Measurements from ENCODE around the gene PTPRR.
A peak's percentile ranks its signal among the peaks of the same experiment; 100 is the strongest.
"Not testable (repeated sequence)": the region's sequence is repeated elsewhere in the genome, so short reads cannot be mapped to it uniquely, and the experiment has no call there.

Gene PTPRR

GRCh38 chr12:70838127-70838526 lies 82.4 kb downstream of the PTPRR start:
- no peak for DNase-seq

- no peak for DNase-seq
Observed at GRCh38 chr12:70837026-70837425, 83.5 kb downstream of the PTPRR start.

- no peak for DNase-seq
Observed at GRCh38 chr12:70835948-70836347, 84.6 kb downstream of the PTPRR start.

- peak; percentile 77 to 98 for DNase-seq
Observed at GRCh38 chr12:70831543-70831942, 89.0 kb downstream of the PTPRR start.

DNA sequence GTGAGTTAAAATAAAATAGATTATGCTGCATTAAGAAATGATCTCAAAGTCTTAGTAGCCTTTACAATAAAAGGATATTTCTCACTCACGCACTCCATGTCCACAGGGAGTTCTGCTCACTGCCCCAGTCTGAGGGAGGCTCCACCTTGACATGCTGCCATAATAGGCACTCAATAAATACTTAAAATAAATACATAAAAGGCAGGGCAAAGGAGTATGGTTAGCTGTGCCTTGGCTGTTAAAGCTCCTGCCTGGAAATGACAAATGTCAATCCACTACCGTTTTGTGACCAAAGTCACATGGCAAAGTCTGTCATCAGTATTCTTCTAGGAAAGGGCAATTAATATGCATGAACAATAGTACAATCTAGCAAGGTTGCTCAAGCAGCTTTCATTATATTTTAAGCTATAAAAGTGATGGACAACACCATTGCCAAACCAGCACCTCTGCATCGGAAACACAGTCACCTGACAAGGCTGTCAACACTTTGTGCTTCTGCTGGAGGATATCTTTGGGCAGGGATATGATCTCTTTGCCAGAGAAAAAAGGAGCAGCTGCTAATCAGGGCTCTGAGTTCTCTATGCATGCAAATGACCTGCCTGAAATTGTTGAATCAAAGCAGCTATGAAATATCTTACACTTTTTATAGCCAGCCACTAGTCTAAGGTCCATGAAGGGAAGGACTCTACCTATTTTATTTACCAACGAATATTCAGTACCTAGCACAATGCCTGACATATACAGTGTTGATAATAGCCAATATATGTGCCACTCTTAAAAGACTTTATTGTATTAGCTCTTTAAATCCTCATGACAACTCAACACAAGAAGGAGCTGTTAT lies 90.1 kb downstream of the PTPRR start:
- DNase-seq, result no peak

- DNase-seq, result no peak
Observed at GRCh38 chr12:70829070-70829469, 91.5 kb downstream of the PTPRR start.

- no peak for DNase-seq
Observed at GRCh38 chr12:70828351-70828750, 92.2 kb downstream of the PTPRR start.

DNA sequence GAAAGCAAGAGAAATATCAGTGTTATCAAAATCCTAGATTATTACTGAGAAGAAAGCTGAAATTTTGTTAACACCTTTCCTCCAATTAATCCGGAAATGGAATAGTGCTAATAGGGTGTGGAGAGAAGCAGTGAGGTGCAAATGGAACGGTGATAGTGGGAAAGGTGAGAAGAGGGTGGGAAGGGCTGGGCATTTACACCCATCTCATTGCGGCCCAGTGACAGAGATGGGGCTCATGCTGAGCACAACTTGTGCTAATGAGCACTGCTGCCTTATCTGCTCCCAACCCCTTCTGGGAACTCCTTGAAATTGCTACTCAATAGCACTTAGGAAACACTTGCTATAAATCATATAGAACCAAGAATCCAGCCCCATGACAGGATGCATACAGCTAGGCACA lies 94.4 kb downstream of the PTPRR start:
- DNase-seq, result no peak

GRCh38 chr12:70824511-70824910 lies 96.0 kb downstream of the PTPRR start:
- no peak for DNase-seq

DNA sequence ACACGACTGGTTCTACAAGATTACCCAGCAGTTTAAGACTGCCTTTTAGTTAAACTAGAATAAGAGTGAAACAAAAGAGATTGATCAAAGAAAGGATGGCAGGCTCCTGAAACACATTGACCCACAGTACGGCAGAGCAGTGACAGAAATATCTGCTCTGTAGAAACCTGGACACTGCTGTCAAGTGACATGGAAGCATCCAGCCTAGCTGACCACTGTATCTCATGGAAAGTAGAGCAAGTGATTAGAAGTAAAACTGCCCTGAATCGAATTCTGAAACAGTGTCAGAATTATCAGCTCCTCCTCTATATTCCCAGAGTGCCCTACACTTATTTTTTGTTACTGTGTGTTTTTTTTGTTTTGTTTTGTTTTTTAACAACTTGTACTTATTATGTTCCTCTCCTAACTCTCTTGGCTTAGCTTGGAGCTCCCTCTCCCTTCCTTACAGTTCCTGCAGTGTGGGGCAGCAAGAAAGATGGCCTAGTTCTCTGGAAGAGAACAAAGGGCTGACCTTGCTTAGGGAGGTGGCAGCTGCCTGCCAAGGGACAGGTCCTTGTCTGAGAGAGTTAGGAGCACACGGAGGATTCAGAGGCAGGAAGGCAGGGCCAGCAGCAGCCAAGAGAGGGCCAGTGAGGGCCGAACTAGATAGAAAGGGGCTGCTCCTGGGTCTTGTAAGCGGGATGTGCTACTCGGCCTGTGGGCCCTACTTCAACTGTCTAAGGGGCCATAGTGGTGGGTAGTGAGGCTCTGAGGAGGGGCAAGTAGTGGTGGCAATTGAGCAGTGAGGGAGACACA lies 97.2 kb downstream of the PTPRR start:
- DNase-seq, result peak in 1 of 2 experiments; percentile 16

DNA sequence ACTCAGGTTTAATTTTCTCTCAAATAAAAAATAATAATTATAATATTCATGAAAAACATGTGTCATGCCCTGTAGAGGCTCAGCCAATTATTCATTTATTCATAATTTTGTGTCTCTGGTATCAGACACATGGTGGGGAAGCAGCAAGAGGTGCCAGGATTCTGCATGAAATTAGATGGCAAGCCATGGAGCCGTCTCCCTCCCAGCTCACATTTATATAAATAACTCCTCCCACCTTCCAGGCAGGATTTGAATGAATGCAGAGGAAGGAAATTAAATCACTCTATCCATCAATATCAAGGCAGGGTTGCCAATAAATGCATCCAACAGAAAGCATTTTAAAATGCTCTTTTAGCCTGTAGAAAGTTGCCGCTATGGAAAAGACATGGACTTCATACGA lies 98.1 kb downstream of the PTPRR start:
- peak in 1 of 2 experiments; percentile 55 for DNase-seq

DNA sequence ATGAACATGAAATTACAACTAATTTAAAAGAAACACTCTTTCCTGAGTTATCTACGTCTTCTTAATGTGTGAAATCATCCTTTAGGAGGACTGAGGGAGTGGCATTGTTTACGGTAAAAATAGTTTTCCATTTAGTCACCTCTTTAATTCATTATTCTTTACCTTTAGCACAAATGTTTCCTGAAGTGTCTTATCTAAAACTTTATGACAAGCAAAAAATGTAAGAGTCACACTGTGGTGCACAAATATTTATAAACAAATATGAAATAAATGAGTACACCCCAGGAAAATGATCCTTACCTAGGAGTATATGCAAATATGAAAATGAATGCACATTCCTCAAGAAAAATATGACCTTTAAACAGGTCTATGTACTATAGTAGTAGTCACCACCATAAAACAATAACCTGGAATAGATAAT lies 104.6 kb downstream of the PTPRR start:
- DNase-seq, result no peak

- no peak for DNase-seq
Observed at GRCh38 chr12:70815056-70815455, 105.5 kb downstream of the PTPRR start.

- DNase-seq, result no peak
Observed at GRCh38 chr12:70813559-70813958, 107.0 kb downstream of the PTPRR start.

GRCh38 chr12:70812136-70812535 lies 108.4 kb downstream of the PTPRR start:
- no peak for DNase-seq

- DNase-seq, result no peak
Observed at GRCh38 chr12:70809887-70810286, 110.7 kb downstream of the PTPRR start.

GRCh38 chr12:70807993-70808392 lies 112.5 kb downstream of the PTPRR start:
- not testable (repeated sequence) for DNase-seq

GRCh38 chr12:70806827-70807226 lies 113.7 kb downstream of the PTPRR start:
- no peak for DNase-seq

DNA sequence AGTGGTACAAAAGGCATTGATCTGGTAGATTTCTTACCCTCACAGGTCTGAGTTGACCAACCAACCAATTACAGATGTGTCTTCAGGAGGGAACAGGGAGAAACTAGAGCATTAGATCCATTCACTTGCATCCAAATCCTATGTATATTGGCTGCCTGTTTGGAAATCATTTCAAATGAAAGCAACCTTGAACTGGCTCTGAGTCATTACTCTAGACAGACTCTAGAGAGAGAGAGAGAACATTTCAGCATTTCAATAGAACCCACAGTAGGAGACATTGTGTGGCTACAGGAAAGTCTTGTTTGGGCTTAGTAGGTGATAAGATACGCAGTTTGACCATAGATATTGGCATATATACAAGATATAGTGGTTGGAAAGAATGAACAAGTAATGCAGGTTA lies 114.5 kb downstream of the PTPRR start:
- no peak for DNase-seq

DNA sequence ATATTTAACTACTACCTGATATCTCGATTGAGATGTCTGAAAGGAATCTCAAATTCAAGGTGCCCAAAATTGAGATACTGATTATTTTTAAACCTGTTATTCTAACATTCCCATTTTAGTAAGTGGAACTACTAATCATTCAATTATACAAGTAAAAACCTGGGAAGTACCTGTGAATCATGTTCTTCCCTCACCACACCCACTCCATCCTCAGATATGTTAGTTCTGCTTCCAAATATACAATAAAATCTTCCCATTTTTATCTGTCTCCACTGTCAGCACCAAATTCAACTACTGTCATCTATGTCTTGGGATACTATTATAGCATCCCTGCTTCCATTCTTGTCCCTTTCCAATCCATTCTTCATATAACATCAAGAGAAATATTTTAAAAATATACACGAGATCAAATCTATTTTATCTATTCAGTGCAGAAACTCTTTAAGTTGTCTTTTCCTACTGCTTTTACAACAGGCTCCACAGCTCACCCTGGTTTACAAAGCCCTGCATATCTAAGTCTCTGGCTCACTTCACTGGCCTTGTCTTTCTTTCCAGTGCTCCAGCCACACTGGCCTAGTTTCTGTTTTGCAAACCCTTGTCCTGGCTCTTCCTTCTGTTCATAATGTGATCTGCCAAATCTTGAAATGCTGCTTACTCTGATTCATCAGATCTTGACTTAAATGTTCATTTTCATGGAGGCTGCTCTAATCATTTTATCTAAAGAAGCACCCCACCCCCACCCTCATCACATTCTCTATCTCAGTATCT lies 122.3 kb downstream of the PTPRR start:
- peak; percentile 32 to 85 for DNase-seq

DNA sequence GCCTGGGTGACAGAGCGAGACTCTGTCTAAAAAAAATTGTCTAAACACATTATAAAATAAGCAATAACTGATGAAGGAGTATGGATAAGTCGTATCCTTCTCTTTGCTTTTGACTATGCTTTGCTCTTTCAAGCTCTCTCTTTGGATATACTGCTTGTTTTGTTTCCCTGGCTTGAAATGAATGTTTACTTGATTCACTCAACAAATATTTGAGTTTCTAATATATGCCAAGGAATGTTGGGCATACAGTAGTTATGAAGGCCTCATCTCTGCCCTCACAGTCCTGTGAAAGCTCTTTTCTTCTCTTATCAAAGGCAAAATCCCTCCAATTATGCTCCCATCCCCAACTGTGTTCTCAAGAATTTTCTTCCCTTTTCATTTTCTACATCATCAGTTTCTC lies 123.5 kb downstream of the PTPRR start:
- DNase-seq, result no peak

DNA sequence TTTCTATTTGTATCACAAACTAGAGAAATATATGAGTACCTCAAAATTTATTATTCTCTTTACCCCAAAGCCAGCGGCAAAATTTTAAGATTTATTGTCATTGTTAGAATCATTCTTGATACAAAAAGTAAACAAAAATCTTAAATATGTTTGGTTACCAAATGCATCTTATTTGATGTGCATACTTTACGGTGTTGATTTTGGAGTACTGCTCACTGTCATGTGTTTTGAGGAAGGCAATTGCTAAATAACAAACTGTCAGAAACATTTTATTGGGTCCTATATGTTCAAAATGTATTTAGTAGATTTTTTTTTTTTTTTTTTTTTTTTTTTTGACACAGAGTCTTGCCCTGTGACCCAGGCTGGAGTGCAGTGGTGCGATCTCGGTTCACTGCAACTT lies 124.9 kb downstream of the PTPRR start:
- DNase-seq, result no peak

DNA sequence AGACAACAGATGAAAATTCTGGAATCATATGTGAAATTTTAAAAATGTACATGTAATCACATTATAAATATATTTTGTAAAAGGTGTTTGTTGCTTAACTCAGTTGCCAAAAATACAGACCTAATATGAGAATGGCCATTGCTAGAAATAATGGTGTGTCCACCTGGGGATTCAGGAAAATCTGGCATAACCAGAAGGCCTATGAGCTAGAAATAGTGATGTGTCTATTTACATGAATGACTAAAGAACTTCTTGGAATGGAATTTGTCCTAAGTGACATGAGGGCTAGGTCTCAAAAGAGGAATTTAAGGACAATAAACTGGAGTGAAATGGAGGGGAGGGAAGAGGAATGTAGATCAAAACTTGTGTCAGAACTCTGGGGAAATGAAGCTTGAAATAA lies 126.4 kb downstream of the PTPRR start:
- DNase-seq, result no peak
